ENCODE measurements around the gene FOXC1. TPM values are rescaled to one million over a fixed set of nuclear protein-coding genes. Genes with fewer than 3 reads are reported as not detected.

Gene FOXC1
- total and polyA plus RNA-seq, 2 experiments from 2014 or later = 0.10 to 0.13 TPM

GRCh38 chr6:1614448-1615150 lies 4.9 kb downstream of the FOXC1 start (continued):
- TF ChIP-seq ZNF462 (CRISPR knock-in tag; IDR thresholded peaks at IDR 0.05) (no peak), JUNB (IDR thresholded peaks at IDR 0.05; ENCODE audit: unreplicated experiment) (no peak), EZH2 (IDR thresholded peaks at IDR 0.05; ENCODE audit: low read depth, unreplicated experiment) (peak; percentile 91), ETS1 (IDR thresholded peaks at IDR 0.05) (no peak), POLR2AphosphoS5 (IDR thresholded peaks at IDR 0.05; ENCODE audit: low read depth) (no peak), CREB1 (CRISPR knock-in tag; IDR thresholded peaks at IDR 0.05; ENCODE audit: low read depth) (no peak), STAT1 (IDR thresholded peaks at IDR 0.05; ENCODE audit: unreplicated experiment) (no peak), ZNF114 (CRISPR knock-in tag; IDR thresholded peaks at IDR 0.05) (no peak), EZH2phosphoT487 (IDR thresholded peaks at IDR 0.05; ENCODE audit: unreplicated experiment) (peak; percentile 21)
